ENCODE measurements around the gene PPFIBP1. TPM values are rescaled to one million over a fixed set of nuclear protein-coding genes. Genes with fewer than 3 reads are reported as not detected.

Gene PPFIBP1
- total RNA-seq = 166 and 179 TPM in 2 replicates

GRCh38 chr12:27523642-27524493 lies at the start of gene PPFIBP1:
Gene PPFIBP1, plus strand, starts transcription at chr12:27524206. Its CDS starts 109,191 bp downstream, at chr12:27633397.
- H3K27me3 ChIP-seq (ENCODE audit: insufficient read depth, low read length) = no peaks in the 10 kb centered on the region
- DNase-seq (ENCODE audit: insufficient read length, low spot score, missing footprints) = peak; percentile 90
- peak within 1 kb of the TSS; percentile 87 for H3K4me3 ChIP-seq (ENCODE audit: insufficient read depth, low read length)
- peak within 1 kb of the TSS; percentile 99 for H3K4me2 ChIP-seq (ENCODE audit: insufficient read depth, low read length)
- H3K36me3 ChIP-seq (ENCODE audit: insufficient read depth, low read length) = no peaks in the 10 kb centered on the region
- H4K20me1 ChIP-seq (ENCODE audit: insufficient read depth, low read length) = peaks cover 6% of the 10 kb centered on the region
- peak; percentile 26 for TF ChIP-seq CTCF (IDR thresholded peaks at IDR 0.05; ENCODE audit: extremely low read depth, low read depth, low read length)
- H3K27ac ChIP-seq (ENCODE audit: low read depth, low read length) = peak within 1 kb of the TSS; percentile 97
- H3K9me3 ChIP-seq (ENCODE audit: low read depth, low read length) = no peaks in the 10 kb centered on the region
- peaks cover 52% of the 10 kb centered on the region for H3K79me2 ChIP-seq (ENCODE audit: insufficient read depth, low read length)
- H2AFZ ChIP-seq (ENCODE audit: low read length) = peak within 1 kb of the TSS; percentile 91
- peaks cover 43% of the 10 kb centered on the region for H3K4me1 ChIP-seq (ENCODE audit: insufficient read depth, low read length)

- Histone ChIP-seq H3K36me3 (ENCODE audit: insufficient read depth, low read length) (no peaks in the 10 kb centered on the region), H3K4me2 (ENCODE audit: insufficient read depth, low read length) (peak overlapping the region; percentile 56), H3K9me3 (ENCODE audit: low read depth, low read length) (peaks cover 7% of the 10 kb centered on the region), H4K20me1 (ENCODE audit: insufficient read depth, low read length) (no peaks in the 10 kb centered on the region), H3K4me3 (ENCODE audit: insufficient read depth, low read length) (no peak overlapping the region), H3K27ac (ENCODE audit: low read depth, low read length) (peak overlapping the region; percentile 44), H2AFZ (ENCODE audit: low read length) (peak overlapping the region; percentile 64), H3K4me1 (ENCODE audit: insufficient read depth, low read length) (peaks cover 12% of the 10 kb centered on the region), H3K79me2 (ENCODE audit: insufficient read depth, low read length) (no peaks in the 10 kb centered on the region), H3K27me3 (ENCODE audit: insufficient read depth, low read length) (no peaks in the 10 kb centered on the region)
- peak; percentile 86 for DNase-seq (ENCODE audit: insufficient read length, low spot score, missing footprints)
- TF ChIP-seq CTCF (IDR thresholded peaks at IDR 0.05; ENCODE audit: extremely low read depth, low read depth, low read length) = no peak
These were observed 49.7 kb upstream of the PPFIBP1 start for GRCh38 chr12:27474344-27474743.

GRCh38 chr12:27477049-27477448 lies 47.0 kb upstream of the PPFIBP1 start:
- Histone ChIP-seq H2AFZ (ENCODE audit: low read length) (no peak overlapping the region), H3K79me2 (ENCODE audit: insufficient read depth, low read length) (no peaks in the 10 kb centered on the region), H3K4me2 (ENCODE audit: insufficient read depth, low read length) (no peak overlapping the region), H3K27ac (ENCODE audit: low read depth, low read length) (no peak overlapping the region), H3K4me3 (ENCODE audit: insufficient read depth, low read length) (no peak overlapping the region), H3K27me3 (ENCODE audit: insufficient read depth, low read length) (no peaks in the 10 kb centered on the region), H4K20me1 (ENCODE audit: insufficient read depth, low read length) (no peaks in the 10 kb centered on the region), H3K4me1 (ENCODE audit: insufficient read depth, low read length) (peaks cover 12% of the 10 kb centered on the region), H3K9me3 (ENCODE audit: low read depth, low read length) (peaks cover 7% of the 10 kb centered on the region), H3K36me3 (ENCODE audit: insufficient read depth, low read length) (no peaks in the 10 kb centered on the region)
- TF ChIP-seq CTCF (IDR thresholded peaks at IDR 0.05; ENCODE audit: extremely low read depth, low read depth, low read length) = no peak
- no peak for DNase-seq (ENCODE audit: insufficient read length, low spot score, missing footprints)

GRCh38 chr12:27478949-27479348 lies 45.1 kb upstream of the PPFIBP1 start:
- H2AFZ ChIP-seq (ENCODE audit: low read length) = no peak overlapping the region
- H3K9me3 ChIP-seq (ENCODE audit: low read depth, low read length) = peaks cover 7% of the 10 kb centered on the region
- H3K4me3 ChIP-seq (ENCODE audit: insufficient read depth, low read length) = no peak overlapping the region
- DNase-seq (ENCODE audit: insufficient read length, low spot score, missing footprints) = no peak
- no peak overlapping the region for H3K4me2 ChIP-seq (ENCODE audit: insufficient read depth, low read length)
- no peak overlapping the region for H3K27ac ChIP-seq (ENCODE audit: low read depth, low read length)
- no peaks in the 10 kb centered on the region for H3K79me2 ChIP-seq (ENCODE audit: insufficient read depth, low read length)
- H4K20me1 ChIP-seq (ENCODE audit: insufficient read depth, low read length) = no peaks in the 10 kb centered on the region
- no peaks in the 10 kb centered on the region for H3K36me3 ChIP-seq (ENCODE audit: insufficient read depth, low read length)
- no peak for TF ChIP-seq CTCF (IDR thresholded peaks at IDR 0.05; ENCODE audit: extremely low read depth, low read depth, low read length)
- H3K27me3 ChIP-seq (ENCODE audit: insufficient read depth, low read length) = no peaks in the 10 kb centered on the region
- peaks cover 11% of the 10 kb centered on the region for H3K4me1 ChIP-seq (ENCODE audit: insufficient read depth, low read length)
